ENCODE measurements around the gene HRH1.
"Not testable (repeated sequence)": the region's sequence is repeated elsewhere in the genome, so short reads cannot be mapped to it uniquely, and the experiment has no call there.

HRH1 gene

GRCh38 chr3:11173828-11174465, 19.7 kb downstream of the HRH1 start:
- DNase-seq, result no peak

DNA sequence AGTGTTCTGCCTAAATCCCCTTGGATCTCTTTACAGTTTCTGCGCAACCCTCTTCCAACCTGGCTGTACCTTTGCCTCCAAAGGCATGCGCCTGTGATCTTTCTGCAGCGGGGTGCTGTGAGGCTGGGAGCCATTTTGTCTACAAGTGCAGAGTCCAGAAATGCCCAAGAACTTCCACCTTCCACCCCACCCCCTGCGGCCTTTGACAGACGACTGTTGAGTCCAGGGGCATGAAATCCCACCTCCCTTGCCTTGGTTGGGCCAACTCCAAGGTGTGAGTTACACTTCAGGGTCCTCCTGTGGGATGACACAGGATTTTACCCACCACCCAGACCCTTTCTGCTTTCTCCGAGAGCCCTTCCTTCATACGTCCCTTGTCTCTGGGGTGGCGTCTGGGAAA, 24.1 kb downstream of the HRH1 start:
- DNase-seq, result no peak

DNA sequence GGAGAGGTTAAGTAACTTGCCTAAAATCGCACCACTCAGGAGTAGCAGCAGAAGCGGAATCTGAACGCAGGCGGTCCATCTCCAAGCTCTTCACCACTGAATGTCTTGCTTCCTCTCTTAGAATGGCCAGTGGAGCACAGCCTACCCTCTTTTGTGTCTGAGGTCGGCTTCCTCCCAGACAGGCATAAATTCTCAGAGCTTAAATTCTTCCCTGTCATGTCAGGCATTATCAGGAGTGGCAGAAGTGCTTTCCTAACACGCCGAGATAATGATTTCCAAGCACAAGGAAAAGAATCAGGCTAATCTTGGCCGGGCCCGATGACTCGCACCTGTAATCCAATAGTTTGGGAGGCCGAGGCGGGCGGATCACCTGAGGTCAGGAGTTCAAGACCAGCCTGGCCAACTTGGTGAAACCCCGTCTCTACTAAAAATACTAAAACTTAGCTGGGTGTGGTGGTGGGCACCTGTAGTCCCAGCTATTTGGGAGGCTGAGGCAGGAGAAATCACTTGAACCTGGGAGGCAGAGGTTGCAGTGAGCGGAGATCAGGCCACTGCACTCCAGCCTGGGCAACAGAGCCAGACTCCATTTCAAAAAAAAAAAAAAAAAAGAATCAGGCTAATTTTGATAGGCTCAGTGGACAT, 30.2 kb downstream of the HRH1 start:
- DNase-seq, result not testable (repeated sequence)

- no peak for DNase-seq
These were observed 30.9 kb downstream of the HRH1 start for GRCh38 chr3:11185144-11185543.

- no peak for DNase-seq
These were observed 31.4 kb downstream of the HRH1 start for GRCh38 chr3:11185564-11186317.

DNA sequence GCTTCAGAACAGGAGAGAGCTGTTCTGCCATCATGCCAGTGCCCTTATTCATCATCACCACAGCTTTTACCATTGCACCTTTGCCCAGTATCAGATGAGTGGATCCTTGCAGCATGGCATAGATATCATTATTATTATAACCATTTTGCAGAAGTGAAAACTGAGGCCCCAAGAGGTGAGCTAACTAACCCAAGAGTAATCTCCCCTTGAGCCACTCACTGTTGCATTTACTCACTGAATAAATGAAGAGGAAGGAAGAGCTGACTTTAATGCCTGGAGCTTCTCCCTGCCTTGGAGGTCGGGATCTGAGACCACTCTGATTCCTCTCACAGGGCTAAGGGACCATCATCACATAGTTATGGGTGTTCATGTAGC, 32.0 kb downstream of the HRH1 start:
- no peak for DNase-seq

- no peak for DNase-seq
These were observed 32.5 kb downstream of the HRH1 start for GRCh38 chr3:11186771-11187191.

DNA sequence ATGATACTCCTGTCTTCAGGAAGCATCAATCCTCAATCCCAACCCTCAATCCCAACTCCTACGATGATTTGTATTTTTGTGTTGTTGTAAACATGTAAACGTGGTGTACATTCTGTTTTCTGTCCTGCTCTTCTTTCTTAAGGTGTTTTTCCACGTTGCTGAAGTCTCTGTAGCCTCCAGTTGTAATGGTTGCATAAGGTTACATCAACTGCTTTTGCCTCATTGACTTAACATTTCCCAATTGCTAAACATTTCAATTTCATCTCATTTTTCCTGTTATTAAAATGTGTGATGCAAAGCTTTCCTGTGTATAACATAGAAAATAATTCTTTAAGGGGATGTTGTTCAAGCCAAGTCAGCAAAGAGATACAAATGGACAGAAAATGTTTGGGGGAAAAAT, 33.4 kb downstream of the HRH1 start:
- no peak for DNase-seq

DNA sequence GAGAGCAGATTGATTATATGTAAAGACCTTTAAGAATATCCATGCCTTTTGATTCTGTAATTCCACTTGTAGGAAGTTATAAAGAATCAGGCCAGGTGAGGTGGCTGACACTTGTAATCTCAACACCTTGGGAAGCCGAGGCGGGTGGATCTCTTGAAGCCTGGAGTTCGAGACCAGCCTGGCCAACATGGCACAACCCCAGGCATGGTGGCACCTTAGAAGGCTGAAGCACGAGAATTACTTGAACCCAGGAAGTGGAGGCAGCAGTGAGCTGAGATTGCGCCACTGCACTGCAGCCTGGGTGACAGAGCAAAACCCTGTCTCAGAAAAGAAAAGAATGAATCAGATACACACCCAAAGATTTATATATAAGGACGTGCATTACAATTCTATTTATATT, 33.9 kb downstream of the HRH1 start:
- DNase-seq, result no peak

- no peak for DNase-seq
These were observed 40.9 kb downstream of the HRH1 start for GRCh38 chr3:11195201-11195600.

DNA sequence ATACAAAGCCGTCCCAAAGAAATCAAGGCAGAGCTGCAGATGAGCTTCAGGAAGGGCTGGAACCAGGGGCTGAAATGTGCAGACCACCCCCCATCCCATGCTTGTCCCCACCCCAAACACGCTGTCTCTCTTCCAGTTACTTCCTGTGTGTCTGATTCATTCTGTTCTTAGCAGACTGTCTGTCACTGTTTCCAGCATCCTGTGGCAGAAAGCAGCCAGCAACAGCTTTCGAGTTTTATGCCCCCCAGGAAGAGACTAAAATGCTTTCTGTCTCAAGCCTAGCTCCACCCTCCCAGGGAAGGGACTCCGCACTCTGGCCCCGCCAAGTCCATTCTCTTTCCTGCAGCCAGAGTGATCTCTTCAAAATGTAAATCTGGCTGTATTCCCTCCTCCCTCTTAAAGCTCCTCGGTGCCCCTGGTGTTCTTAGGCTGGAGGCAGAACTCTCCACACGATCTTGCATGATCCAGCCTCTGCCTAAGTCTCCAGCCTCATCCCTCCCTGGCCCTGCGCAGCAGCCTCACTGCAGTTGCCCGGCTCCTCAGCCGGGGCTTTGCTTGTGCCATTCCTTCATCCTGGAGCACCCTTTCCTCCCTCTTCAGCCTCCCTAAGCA, 41.5 kb downstream of the HRH1 start:
- DNase-seq, result no peak

- DNase-seq, result no peak
These were observed 43.2 kb downstream of the HRH1 start for GRCh38 chr3:11197484-11197883.

- no peak for DNase-seq
These were observed 43.8 kb downstream of the HRH1 start for GRCh38 chr3:11198070-11198469.

GRCh38 chr3:11198495-11198894, 44.2 kb downstream of the HRH1 start:
- DNase-seq, result no peak

DNA sequence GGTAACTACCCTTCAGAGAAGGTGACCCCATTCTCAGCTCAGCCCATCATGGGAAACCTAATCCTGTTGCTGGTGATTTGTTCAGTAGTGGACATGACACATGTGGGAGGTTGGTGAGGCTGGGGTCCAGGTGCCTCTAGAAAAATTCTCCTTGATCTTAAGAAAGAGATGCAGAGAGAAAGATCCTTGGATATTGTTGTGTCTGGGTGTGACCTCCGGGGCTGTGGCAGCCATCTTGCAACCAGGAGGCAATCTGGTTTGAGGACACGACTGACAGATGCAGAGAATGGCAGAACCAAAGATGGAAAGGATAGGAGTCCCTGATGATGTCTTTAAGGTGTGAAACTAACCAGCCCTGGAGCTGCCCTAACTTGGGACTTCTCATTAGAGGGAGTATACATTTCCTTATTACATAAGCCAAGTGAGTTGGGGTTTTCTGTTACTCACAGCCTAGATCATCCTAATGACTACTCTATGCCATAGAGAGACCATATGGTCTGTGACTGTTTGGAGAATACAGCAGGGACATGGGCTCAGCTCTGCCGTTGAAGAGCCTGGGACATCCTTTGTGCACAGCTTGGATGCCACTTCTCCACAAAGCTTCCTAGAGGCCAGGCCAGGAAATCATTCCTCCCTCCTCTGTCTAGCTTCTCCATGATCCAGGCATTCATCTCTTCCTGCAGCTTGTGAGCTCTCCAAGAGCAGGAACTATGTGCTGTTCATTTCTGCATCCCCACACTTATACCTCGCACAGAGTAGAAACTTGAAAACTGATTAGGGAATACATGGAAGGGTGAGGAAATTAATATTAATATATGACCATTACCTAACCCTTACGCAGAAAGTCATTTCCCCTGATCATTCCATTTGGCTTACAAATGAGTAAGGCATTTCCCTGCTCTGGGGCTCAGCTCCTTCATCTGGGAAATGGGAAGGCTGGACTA, 45.9 kb downstream of the HRH1 start:
- no peak for DNase-seq

GRCh38 chr3:11201251-11202019, 47.1 kb downstream of the HRH1 start:
- no peak for DNase-seq

GRCh38 chr3:11203961-11204360, 49.7 kb downstream of the HRH1 start:
- DNase-seq, result no peak

DNA sequence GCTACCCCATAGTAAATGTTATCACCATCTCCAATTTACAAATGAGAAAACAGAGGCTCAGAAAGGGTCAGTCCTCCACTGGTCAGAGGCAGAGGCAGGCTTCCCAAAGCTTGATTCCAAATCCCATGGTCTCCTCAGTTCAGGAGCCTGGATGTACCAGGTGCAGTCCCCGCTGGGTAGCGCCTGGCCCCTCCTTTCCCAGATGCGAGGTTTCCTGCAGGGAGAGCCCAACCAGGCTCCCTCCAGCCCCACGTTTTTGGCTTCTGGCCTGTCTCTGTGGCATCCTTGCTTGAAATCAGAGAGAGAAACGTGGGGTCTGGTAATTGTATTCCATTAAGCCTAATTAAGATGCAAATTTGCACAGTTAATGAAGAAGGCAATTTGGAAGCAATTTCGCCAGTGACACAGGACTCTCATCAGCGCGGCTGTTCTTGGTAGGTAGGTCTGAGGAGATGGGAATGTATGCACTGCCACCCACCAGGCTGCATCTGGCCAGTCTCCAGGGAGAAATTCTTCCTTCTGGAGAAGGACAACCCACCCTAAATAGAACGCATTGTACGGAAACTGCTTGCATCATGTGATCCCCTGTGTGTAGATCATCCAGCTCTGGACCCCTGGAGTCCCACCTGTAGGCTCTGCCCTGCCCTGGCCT, 50.5 kb downstream of the HRH1 start:
- DNase-seq, result no peak

GRCh38 chr3:11205881-11206280, 51.6 kb downstream of the HRH1 start:
- not testable (repeated sequence) for DNase-seq

DNA sequence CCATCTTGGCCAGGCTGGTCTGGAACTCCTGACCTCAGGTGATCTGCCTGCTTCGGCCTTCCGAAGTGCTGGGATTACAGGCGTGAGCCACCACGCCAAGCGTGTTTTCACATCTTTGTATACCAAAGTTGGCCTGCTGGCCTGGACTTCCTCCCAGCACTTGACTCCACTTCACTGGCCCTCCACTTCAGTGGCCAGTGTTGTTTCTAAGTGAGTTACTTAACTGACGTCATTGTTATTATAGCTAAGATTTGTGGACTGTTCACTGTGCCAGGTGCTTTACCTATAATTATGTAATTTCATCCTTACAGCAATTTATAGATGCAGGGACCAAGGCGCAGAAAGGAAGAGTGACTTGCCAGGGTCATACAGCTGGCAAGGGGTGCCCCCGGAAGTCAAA, 52.0 kb downstream of the HRH1 start:
- no peak for DNase-seq

- no peak for DNase-seq
These were observed 52.7 kb downstream of the HRH1 start for GRCh38 chr3:11206953-11207352.
